Kidney (tissue), 14 donors: ENCODE data around the gene ARHGAP1. TPM values are rescaled to one million over a fixed set of nuclear protein-coding genes. Genes with fewer than 3 reads are reported as not detected.

Experiments
- DNase-seq, 5 donors: peaks; one replicate each; pipeline ENCODE4 v3.0.0-alpha.2; 2013 to 2020
- FAIRE-seq: peaks from 2 replicates; lab custom pipeline; 2012; peaks lifted over from hg19 to GRCh38; lab: Jason Lieb, UNC
- H3K27ac ChIP-seq, 2 donors: one replicate each; pipeline ENCODE4 v1.7.0; 2013; ENCODE audit warnings: low read depth in 2 of 2, low read length in 2 of 2, inconsistent platforms in 1 of 2
- H3K27me3 ChIP-seq: one replicate; pipeline ENCODE4 v1.7.1; 2013; ENCODE audit warnings: low read length, inconsistent platforms; ENCODE audit not compliant: control insufficient read depth, insufficient read depth
- H3K36me3 ChIP-seq, 3 donors: one replicate each; pipeline versions ENCODE4 v1.7.0 to v1.7.1; 2013; ENCODE audit warnings: low read length in 3 of 3, control low read depth in 1 of 3, inconsistent platforms in 1 of 3; ENCODE audit not compliant: insufficient read depth in 3 of 3, control insufficient read depth in 2 of 3
- H3K4me1 ChIP-seq, 3 donors: one replicate each; pipeline versions ENCODE4 v1.7.0 to v1.7.1; 2013; ENCODE audit warnings: low read length in 3 of 3, inconsistent platforms in 1 of 3, low read depth in 1 of 3; ENCODE audit not compliant: control insufficient read depth in 2 of 3, insufficient read depth in 2 of 3
- H3K4me3 ChIP-seq, 3 donors: one replicate each; pipeline versions ENCODE4 v1.7.0 to v1.8.1; 2013; ENCODE audit warnings: low read length in 3 of 3, control low read depth in 1 of 3, inconsistent platforms in 1 of 3
- H3K9ac ChIP-seq, 3 donors: one replicate each; pipeline versions ENCODE4 v1.7.0 to v1.7.1; 2013; ENCODE audit warnings: low read length in 3 of 3, control low read depth in 1 of 3, inconsistent platforms in 1 of 3
- H3K9me3 ChIP-seq, 3 donors: one replicate each; pipeline versions ENCODE4 v1.7.0 to v1.7.1; 2013; ENCODE audit warnings: low read length in 3 of 3, control low read depth in 1 of 3, inconsistent platforms in 1 of 3; ENCODE audit not compliant: control insufficient read depth in 2 of 3, insufficient read depth in 1 of 3
- intact Hi-C: fragments of 100-400 bp; cut with DNase I; formaldehyde crosslinking; loops from one replicate; pipeline ENCODE4 v1.11.1; 2022
- polyA plus RNA-seq: library from polyadenylated mRNA; stranded (reverse); fragments of 350-450 nt; fragmentation: Illumina TruSeq; extraction: RNeasy Lipid Tissue Mini Kit (QIAGEN cat#74804); gene quantifications from one replicate; pipeline ENCODE4 v1.2.3, GENCODE V29; 2014; ENCODE audit warnings: low read depth, low replicate concordance; ENCODE audit not compliant: insufficient read depth
- total RNA-seq: library from RNA; stranded (reverse); fragmentation: NEBNext Ultra II Directional; extraction: Animal tissue kit (Norgen Biotek cat#: 25700); gene quantifications from one replicate; pipeline ENCODE4 v1.2.1, GENCODE V29; 2021
- TF ChIP-seq, protein P1 (sequence below): IDR thresholded peaks from 3 replicates; pipeline ENCODE4 v1.5.1; 2012; ENCODE audit warnings: mild to moderate bottlenecking, moderate library complexity, borderline replicate concordance; ENCODE audit not compliant: insufficient read depth; ENCODE audit errors: extremely low read depth
- donor health status: control.
- donor health status: control.
- donor health status: control.
- donor health status: control.
- donor health status: control.
- donor health status: DM: yes; HTN: yes; CAD: no.
- donor health status: Normal renal cell carcinoma (clear cell type).

ARHGAP1 gene
- total and polyA plus RNA-seq, 2 donors from 2014 or later: 35.5 to 137 TPM

DNA sequence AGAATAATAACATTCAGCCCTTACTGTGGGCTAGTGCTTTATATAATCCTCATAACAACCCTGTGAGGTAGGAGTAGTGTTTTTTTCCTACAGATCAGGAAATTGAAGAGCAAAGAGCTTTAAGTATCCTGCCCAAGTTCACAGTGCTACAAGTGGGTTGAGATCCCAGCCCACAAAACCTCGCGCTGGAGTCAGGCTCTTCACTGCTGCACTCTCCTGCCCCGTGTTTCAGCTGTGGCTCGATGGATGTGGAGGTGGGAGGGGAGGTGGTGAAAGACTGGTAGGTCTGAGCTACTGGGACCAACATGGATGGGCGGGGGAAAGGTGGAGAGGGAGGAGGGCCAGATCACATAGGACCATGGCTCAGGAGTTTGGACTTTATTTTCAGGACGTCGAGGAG, 6.5 kb upstream of the ARHGAP1 start:
- Histone ChIP-seq H3K4me3 (no peak overlapping the region), H3K4me1 (peaks cover 0 to 2% (median 0%) of the 10 kb centered on the region in 3 donors), H3K27ac (no peak overlapping the region), H3K9ac (no peak overlapping the region), H3K27me3 (no peaks in the 10 kb centered on the region), H3K9me3 (no peaks in the 10 kb centered on the region), H3K36me3 (peaks cover 2 to 34% (median 23%) of the 10 kb centered on the region in 3 donors)
- FAIRE-seq: no peak
- no peak for DNase-seq
- intact Hi-C loops: no loop called here
- TF ChIP-seq, protein P1, sequence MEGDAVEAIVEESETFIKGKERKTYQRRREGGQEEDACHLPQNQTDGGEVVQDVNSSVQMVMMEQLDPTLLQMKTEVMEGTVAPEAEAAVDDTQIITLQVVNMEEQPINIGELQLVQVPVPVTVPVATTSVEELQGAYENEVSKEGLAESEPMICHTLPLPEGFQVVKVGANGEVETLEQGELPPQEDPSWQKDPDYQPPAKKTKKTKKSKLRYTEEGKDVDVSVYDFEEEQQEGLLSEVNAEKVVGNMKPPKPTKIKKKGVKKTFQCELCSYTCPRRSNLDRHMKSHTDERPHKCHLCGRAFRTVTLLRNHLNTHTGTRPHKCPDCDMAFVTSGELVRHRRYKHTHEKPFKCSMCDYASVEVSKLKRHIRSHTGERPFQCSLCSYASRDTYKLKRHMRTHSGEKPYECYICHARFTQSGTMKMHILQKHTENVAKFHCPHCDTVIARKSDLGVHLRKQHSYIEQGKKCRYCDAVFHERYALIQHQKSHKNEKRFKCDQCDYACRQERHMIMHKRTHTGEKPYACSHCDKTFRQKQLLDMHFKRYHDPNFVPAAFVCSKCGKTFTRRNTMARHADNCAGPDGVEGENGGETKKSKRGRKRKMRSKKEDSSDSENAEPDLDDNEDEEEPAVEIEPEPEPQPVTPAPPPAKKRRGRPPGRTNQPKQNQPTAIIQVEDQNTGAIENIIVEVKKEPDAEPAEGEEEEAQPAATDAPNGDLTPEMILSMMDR: no peak

DNA sequence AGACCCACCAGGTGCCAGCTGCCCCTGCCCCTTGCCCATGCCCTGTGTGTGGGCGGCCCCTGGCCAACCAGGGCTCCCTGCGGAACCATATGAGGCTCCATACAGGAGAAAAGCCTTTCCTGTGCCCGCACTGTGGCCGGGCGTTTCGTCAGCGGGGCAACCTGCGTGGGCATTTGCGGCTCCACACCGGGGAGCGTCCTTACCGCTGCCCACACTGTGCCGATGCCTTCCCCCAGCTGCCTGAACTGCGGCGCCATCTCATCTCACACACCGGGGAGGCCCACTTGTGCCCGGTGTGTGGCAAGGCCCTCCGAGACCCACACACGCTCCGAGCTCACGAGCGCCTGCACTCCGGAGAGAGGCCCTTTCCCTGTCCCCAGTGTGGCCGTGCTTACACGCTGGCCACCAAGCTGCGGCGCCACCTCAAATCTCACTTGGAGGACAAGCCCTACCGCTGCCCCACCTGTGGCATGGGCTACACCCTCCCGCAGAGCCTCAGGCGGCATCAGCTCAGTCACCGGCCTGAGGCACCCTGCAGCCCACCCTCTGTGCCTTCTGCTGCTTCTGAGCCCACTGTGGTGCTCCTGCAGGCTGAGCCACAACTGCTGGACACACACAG, 4.8 kb upstream of the ARHGAP1 start:
- peaks cover 2 to 34% (median 23%) of the 10 kb centered on the region in 3 donors for H3K36me3 ChIP-seq
- TF ChIP-seq, protein P1: no peak
- no peak overlapping the region for H3K4me3 ChIP-seq
- H3K27ac ChIP-seq: no peak overlapping the region
- no peaks in the 10 kb centered on the region for H3K9me3 ChIP-seq
- peaks cover 0 to 4% (median 0%) of the 10 kb centered on the region in 3 donors for H3K4me1 ChIP-seq
- DNase-seq (no peak), FAIRE-seq (no peak)
- intact Hi-C loops: no loop called here
- H3K27me3 ChIP-seq: no peaks in the 10 kb centered on the region
- H3K9ac ChIP-seq: no peak overlapping the region

DNA sequence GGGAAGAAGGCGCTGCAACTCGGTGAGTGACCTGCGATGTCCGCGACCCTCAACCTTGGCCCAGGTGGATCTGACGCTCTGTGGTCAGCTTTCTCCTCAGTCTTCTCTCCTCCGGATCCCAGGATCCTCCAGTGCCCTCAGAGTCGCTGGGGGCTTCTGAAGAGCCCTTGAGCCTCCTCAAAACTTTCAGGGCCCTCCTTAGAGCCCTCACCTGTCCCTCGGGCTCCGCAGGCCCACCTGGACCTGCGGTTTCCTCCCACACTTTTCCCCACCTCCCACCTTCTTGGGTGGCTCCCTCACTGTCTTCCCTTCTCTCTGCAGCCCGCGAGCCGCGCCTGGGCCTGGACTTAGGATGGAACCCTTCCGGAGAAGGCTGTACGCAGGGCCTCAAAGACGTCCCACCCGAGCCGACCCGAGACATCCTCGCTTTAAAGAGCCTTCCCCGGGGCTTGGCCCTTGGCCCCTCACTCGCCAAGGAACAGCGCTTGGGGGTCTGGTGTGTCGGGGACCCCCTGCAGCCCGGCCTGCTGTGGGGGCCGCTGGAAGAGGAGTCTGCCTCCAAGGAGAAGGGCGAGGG, 747 bp upstream of the ARHGAP1 start:
- Histone ChIP-seq H3K27ac (peak overlapping the region; percentile 96), H3K36me3 (peaks cover 2 to 26% (median 23%) of the 10 kb centered on the region in 3 donors), H3K9me3 (no peaks in the 10 kb centered on the region), H3K9ac (peak overlapping the region; percentile 84 to 98 (median 89)), H3K27me3 (no peaks in the 10 kb centered on the region), H3K4me1 (peaks cover 0 to 21% (median 3%) of the 10 kb centered on the region in 3 donors), H3K4me3 (peak overlapping the region; percentile 94 to 100 (median 99))
- DNase-seq (peak in 1 of 5 donors; percentile 75), FAIRE-seq (no peak)
- TF ChIP-seq, protein P1: no peak
- intact Hi-C loops: no loop called here
